Measurements from ENCODE around the gene VPS25.

VPS25 gene

DNA sequence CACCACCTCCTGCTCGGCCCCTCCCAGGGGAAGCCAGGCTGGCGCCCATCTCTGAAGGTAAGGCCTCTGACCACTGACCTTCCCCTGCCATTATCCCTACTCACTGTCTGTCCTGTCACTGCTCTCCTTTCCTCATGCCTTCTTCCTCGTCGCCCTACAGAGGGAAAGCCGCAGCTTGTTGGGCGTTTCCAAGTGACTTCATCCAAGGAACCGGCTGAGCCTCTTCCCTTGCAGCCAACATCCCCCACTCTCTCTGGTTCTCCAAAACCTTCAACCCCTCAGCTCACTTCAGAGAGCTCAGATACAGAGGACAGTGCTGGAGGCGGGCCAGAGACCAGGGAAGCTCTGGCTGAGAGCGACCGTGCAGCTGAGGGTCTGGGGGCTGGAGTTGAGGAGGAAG lies 22.2 kb downstream of the VPS25 start:
- no peak for DNase-seq (ENCODE audit: low read depth in 2 of 2)

DNA sequence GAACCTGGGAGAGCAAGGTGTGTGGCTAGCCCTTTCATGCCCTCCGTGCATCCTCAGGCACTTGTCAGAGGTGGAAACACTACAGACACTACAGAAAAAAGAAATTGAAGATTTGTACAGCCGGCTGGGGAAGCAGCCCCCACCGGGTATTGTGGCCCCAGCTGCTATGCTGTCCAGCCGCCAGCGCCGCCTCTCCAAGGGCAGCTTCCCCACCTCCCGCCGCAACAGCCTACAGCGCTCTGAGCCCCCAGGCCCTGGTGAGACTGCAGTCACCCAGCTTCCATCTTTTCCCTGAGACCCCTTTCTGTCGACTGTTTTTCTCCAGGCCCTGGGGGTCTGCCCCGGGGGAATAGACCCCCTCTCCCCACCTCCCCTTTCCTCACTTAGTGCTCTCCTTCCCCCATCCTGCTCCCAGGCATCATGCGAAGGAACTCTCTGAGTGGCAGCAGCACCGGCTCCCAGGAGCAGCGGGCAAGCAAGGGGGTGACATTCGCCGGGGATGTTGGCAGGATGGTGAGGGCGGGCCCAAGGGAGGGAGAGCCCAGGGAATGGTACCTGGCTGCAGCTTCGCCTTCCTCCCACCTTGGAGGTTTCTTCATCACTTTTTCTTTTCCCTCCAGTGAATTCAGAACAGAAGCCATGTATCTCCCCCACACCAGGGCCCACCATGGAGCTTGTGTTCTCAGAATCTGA lies 23.0 kb downstream of the VPS25 start:
- no peak for DNase-seq (ENCODE audit: low read depth in 2 of 2)

DNA sequence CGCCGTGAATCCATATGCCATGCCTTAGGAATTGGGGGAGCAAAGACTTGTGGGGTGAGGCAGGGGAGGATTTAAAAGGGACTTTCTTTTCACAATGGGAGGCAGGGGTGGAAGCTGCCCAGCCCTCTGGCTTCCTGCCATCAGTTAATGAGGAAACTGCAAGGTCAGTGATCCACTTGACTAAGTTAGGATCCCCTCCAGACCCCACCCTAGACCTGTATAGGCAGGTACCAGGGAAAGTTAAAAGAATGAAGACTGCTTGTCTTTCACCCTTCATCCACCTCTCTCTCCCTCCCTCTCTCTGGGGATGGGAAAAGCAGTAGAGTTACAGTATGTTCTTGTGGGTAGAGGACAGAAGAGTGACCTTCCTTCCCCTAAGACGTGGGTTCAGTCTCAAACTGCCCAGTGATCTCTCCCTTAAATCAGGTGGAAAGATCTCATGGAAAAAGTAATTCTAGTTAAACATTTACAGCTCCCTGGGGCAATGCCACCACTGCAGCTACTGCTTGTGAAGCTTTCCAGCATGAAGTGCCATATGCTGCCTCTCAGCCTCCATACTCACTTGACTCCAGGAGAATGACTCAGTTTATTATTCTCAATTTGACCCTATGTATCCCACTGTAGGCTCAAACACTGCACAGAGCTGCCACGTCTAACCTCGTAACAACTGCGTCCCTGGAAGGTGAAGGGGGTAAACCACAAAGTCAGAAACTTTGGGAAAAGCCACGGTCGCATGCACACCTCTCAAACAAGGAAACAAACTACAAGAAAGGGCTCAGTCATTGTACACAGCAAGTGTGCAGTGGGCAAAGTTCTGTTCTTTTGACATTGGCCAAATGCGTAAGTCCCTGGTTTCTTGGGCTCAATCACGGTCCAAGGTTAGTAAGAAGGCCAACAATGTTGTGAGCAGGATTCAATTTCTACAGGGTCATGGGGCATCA lies 24.1 kb downstream of the VPS25 start:
- DNase-seq (ENCODE audit: low read depth in 2 of 2), result no peak

DNA sequence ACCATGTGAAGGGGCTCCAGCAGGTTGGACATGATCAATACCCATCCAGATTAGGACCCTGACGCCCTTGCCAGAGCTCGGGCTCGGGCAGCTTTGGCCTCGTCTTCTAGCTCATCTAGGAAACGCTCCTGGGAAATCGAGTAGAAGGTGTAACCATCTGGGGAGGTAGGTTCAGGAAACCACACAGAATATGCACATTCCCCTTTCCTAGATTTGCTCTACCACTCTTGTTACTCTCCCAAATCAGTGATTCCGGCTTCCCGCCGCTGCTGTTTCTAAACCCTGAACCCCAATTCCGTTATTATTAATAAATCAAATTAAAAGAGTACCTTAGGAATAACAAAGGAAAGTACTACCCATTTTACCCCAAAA lies 24.7 kb downstream of the VPS25 start:
- no peak for DNase-seq (ENCODE audit: low read depth in 2 of 2)

DNA sequence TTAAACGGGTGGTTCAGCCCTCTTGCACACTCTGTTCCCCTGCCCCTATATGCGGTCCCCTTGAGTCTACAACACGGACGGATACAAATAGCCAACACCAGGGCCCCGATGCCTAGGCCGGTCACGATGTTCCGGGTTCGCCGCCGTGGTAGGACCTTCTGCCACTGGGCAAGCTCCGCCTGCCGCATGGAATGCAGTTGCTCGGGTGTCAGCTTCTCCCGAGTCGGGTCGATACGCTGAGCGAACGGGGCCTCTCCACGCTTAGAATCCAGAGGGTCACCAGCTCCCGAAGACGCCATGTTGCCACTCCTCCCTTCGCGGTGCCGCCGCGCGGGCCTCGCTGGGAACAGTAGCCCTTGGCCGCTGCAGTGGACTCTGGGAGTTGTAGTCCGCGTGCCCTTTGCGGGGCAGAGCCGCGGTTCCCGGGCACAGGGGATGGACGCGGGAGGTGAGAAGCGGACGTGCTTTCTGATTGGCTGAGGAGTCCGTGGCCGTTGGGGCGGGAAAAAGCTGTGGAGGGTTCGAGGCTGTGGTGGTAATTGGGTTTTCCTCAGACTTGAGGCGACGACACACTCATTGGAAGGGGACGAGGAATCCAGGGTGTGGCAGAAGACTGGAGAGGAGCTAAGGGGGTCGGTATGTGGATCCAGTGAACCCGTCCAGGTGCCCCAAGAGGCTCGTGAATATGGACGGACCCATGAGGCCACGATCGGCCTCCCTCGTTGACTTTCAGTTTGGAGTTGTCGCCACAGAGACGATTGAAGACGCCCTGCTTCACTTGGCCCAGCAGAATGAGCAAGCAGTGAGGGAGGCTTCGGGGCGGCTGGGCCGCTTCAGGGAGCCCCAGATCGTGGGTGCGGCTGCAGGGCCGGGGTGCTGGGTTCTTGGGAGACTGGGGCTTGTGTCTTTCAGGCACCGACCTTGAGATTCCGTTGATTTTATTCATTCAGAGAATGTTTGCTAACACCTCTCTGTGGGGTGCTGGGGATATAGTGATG lies 25.4 kb downstream of the VPS25 start, which contains the start of the genes CNTD1 and COA3:
CNTD1 (plus strand) TSS at position 479 of the 998 bp plus-strand sequence; CDS start at position 686, 207 bp downstream.
COA3 (minus strand) TSS at position 322 of the 998 bp plus-strand sequence; CDS start at position 299, 23 bp downstream.
- peak; percentile 37 to 60 for DNase-seq (ENCODE audit: low read depth in 2 of 2)

DNA sequence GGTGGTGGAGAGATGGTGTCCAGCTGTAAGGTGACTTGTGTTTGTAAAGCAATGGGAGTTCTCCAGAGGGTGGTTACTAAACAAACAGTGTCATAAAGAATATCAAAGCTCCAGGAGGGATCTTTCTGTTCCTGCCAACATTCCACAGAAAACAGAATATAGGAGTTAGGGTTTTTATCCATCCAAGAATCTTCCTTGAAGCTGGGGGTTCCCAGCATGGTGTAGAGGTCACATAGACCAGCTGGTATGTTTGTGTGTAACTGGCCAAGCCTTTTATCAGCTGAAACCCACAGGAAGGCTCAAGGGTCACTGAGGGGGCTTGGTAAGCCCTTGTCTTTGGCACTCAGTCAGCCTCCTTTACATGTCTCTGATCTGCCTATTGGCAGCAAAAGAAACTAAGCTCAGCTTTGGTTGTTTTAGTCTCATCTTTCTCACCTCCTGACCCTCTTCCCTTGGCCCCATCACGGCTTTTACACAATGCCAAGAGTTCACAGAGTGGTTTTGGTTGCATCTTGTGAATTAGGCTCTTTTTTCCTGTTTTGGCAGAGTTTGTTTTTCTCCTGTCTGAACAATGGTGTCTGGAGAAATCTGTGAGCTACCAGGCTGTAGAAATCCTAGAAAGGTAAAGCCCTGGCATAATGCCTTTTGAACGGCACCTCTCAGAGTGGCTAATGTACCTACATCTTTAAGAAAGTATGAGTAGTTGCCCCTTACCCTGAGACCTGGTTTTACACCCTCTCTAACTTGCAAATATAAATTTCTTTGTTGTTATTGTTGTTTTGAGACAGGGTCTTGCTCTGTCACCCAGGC lies 30.0 kb downstream of the VPS25 start:
- DNase-seq (ENCODE audit: low read depth in 2 of 2), result no peak

DNA sequence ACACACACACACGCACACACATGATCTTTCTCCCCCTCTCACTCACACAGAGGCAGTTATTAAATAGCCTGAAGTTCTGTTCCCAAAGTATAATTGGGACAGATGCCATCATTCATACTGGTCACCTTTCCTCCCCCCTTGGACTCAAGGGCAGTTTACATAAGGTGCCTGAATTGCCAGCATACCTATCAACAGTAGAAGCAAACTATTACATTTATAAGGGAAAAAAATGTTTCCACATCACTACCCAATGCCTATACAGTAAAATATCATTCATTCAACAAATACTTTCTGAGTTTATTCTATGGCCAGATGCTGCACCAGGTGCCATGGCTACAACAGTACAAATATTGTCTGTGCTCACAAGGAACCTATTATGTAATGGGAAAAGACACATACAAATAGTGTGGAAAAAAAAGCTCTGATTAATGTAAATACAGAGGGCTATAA lies 31.7 kb downstream of the VPS25 start:
- no peak for DNase-seq (ENCODE audit: low read depth in 2 of 2)

DNA sequence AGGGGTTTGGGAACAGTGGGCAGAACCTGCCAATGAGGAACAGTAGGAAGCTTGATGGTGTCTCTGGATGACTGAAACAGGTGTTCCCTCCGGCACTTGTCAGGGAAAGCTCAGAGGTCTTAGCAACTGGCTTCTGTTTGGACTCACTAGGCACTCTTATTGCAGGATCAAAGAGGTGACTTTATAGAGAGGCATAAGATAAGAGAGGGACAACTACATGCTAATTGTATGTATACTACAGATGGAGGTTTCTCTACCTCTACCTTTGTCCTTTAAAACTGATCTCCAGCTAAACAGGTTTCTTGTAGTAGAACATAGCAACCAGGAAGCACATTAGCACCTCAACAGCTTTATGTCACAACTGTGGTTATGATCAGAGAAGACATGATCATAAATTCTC lies 33.0 kb downstream of the VPS25 start:
- DNase-seq (ENCODE audit: low read depth in 2 of 2), result no peak

DNA sequence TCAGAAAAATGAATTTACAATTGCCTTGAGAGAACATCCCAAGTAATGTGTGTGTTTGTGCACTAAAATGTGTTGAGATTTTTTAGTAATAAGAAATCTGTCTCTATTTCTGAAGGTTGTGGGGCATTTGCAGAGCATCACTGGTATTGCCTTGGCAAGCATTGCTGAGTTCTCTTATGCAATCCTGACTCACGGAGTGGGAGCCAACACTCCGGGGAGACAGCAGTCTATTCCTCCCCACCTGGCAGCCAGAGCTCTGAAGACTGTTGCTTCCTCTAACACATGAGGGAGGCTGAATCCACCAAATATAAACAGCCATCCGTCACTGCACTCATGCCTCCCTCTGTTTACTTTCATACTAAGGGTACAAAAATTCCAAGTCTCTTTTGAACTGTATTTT lies 36.0 kb downstream of the VPS25 start:
- DNase-seq (ENCODE audit: low read depth in 2 of 2), result no peak

DNA sequence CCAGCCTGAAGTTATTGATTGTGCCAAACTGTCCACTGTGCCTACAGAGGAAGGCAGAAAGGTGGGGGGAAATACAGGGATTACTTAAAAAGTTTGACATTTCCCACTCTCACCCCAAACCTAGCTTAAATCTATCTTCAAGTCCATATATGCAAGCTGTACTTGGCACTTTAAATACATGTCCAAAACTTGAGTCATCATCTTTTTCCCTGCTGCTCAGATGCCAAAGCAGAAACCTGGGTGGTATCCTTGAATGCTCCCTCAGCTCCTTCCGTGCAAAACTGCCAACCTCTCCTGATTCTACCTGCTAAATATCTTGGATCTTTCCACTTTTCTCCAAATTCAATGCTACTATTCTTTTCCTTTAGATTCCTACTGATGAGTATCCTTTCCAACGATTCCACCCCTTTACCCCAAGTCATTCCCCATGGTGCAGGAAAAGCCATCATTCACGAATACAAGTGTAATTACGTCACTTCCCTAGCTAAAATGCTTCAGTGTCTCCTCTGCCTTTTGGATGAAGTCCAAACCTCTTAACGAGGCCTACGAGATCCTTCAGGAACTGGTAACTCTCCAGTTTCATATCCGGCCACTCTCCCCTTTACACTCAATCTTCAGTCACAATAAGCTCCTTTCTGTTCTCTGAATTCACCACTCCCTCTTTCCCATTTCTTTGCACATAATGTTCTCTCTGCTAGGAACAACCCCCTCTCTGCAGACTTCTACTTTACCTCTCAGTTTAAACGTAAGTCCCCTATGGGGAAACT lies 41.6 kb downstream of the VPS25 start:
- DNase-seq (ENCODE audit: low read depth in 2 of 2), result no peak

DNA sequence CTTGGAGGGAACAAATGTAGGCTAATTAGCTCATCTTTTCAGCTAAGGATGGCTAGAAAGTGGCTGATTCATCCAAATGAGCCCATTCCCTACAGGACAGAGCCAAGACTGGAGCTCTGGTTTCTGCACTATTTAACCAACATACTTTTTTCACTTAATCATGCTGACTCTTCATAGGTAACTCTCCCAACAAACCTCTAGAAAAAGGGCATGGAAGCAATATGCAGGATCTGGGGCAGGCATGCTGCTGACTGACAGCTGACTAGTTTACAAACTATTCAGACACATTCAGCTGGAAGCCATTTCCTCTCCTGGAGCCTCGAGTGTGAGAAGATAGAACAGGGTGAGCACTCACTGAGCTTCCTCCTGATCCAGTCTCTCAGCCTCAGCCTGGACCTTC lies 44.6 kb downstream of the VPS25 start:
- no peak for DNase-seq (ENCODE audit: low read depth in 2 of 2)

DNA sequence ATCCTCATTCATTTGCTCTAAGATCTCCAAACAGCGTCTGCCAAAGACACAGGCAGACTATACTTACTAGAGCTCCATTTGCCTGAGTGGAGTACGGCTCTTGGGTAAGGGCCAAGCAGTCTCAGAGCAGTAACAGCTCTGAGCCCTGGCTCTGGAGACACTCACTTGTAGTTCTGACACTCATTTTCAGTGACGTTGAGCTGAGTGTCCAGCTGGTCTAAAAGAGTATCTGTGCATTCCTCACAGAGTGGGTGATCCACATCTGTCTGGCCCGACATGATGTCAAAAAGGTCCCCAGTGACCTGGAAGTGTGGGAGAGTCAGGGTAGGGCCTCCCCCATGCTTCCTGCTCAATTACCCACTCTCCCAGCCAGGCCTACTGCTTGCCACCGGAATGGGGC lies 45.1 kb downstream of the VPS25 start:
- DNase-seq (ENCODE audit: low read depth in 2 of 2), result no peak

DNA sequence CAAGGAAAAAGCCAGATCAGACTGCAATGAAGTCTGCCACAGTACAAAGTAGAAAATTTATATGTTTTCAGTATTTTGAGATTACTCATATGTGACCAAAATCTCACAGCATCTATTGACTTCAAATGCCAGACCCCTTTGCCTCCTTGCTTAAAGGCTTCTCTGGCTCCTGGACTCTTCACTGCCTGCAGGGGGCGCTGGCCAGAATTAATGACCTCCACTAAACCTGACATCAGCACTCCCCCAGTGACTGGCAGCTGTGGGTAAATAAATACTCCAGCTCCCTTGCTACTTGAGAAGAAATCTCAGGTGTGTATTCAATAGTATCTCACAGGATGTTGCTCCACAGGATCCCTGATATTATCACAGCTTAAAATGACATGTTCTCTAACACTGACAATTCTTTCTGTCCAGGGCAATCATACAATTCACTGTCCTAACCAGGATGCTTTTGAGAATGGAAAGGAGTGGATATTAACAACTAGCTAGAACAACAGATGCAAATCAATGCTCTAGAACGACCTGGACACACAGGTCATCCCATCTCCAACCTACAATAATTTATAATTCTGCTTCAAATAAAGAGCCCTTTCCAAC lies 46.8 kb downstream of the VPS25 start:
- peak in 1 of 2 donors; percentile 38 for DNase-seq (ENCODE audit: low read depth in 2 of 2)

DNA sequence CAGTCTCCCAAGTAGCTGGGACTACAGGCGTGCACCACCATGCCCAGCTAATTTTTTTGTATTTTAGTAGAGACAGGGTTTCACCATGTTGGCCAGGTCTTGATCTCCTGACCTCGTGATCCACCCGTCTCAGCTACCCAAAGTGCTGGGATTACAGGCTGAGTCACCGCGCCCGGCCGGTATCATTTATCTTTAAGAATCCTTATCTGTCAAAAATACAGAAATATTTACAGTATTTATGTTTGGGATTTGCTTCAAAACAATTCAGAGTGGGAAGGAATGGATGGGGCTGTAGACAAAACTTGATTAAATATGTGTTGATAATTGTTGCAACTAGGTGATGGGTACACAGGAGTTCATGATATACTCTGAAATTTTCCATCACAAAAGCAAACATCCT lies 47.9 kb downstream of the VPS25 start:
- no peak for DNase-seq (ENCODE audit: low read depth in 2 of 2)

DNA sequence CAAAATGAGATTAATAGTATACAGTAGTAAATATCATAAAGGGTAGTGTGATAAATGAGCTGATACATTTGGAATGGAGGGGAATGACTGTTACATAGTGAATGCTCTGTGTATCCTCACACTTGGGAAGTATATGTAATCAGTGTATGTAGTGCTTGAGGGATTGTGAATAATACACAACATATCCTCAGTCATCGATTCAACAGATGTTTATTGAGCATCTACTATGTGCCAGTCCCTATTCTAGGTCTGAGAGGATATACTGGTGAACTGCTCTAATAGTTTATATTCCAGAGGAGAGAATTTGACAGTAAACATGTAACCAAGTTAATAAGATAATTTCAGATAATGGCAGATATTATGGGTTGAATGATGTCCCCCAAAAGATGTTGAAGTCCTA lies 54.2 kb downstream of the VPS25 start:
- DNase-seq (ENCODE audit: low read depth in 2 of 2), result no peak

Data from stimulated activated CD4-positive, alpha-beta T cell treated with anti-CD3 and anti-CD28 coated beads, Interleukin-1b, Interleukin-23, amount 100 ng/mL, for 1 hour (primary cell).